ENCODE results near the gene VPS37D.

DNA sequence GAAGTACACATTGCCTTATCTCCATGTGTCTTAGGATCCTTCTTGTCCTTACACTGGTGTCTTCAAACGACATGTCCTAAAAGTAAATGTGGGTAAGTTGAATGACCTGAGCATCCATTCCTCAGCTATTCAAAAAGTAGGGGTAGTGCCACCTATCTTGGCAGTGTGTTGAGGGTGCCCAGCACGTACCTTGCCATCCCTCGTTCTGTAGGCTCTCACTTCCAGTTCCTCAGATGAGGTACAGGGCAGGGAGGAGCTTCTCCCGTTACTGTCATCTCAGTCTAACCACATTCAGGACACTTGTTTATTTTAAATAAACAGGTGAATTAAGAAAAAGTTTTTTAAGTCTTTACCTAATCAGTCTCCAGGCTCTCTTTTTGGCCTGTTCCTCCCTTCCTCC is 28.7 kb downstream of the VPS37D start:
- TF ChIP-seq, protein P1, sequence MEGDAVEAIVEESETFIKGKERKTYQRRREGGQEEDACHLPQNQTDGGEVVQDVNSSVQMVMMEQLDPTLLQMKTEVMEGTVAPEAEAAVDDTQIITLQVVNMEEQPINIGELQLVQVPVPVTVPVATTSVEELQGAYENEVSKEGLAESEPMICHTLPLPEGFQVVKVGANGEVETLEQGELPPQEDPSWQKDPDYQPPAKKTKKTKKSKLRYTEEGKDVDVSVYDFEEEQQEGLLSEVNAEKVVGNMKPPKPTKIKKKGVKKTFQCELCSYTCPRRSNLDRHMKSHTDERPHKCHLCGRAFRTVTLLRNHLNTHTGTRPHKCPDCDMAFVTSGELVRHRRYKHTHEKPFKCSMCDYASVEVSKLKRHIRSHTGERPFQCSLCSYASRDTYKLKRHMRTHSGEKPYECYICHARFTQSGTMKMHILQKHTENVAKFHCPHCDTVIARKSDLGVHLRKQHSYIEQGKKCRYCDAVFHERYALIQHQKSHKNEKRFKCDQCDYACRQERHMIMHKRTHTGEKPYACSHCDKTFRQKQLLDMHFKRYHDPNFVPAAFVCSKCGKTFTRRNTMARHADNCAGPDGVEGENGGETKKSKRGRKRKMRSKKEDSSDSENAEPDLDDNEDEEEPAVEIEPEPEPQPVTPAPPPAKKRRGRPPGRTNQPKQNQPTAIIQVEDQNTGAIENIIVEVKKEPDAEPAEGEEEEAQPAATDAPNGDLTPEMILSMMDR (IDR thresholded peaks at IDR 0.05; ENCODE audit: low read length), result no peak
- no peak for TF ChIP-seq EZH2phosphoT487 (IDR thresholded peaks at IDR 0.05; ENCODE audit: low read length)
- TF ChIP-seq EZH2 (optimal IDR thresholded peaks at IDR 0.05; ENCODE audit: low read depth, low read length), result no peak
